ENCODE results near the gene HK3.

The HK3 gene

GRCh38 chr5:176865964-176866363 lies 33.2 kb downstream of the HK3 start:
- DNase-seq: no peak

GRCh38 chr5:176864755-176865154 lies 34.4 kb downstream of the HK3 start:
- DNase-seq: no peak

GRCh38 chr5:176863765-176864098 lies 35.4 kb downstream of the HK3 start:
- no peak for DNase-seq

- DNase-seq: no peak
These were observed 35.9 kb downstream of the HK3 start for GRCh38 chr5:176863041-176863764.

GRCh38 chr5:176862330-176862995 lies 36.7 kb downstream of the HK3 start:
- no peak for DNase-seq

- no peak for DNase-seq
These were observed 37.9 kb downstream of the HK3 start for GRCh38 chr5:176861276-176861675.

- no peak for DNase-seq
These were observed 38.8 kb downstream of the HK3 start for GRCh38 chr5:176860381-176860780.

- no peak for DNase-seq
These were observed 39.2 kb downstream of the HK3 start for GRCh38 chr5:176859916-176860315.

GRCh38 chr5:176857894-176858273 lies 41.3 kb downstream of the HK3 start:
- no peak for DNase-seq

- DNase-seq: no peak
These were observed 41.8 kb downstream of the HK3 start for GRCh38 chr5:176857216-176857893.

GRCh38 chr5:176856746-176857145 lies 42.4 kb downstream of the HK3 start:
- DNase-seq: no peak

- no peak for DNase-seq
These were observed 43.5 kb downstream of the HK3 start for GRCh38 chr5:176855598-176855997.

GRCh38 chr5:176854164-176854563 lies 45.0 kb downstream of the HK3 start:
- no peak for DNase-seq

GRCh38 chr5:176853151-176853778 lies 45.9 kb downstream of the HK3 start:
- DNase-seq: no peak

GRCh38 chr5:176851871-176852658 lies 47.1 kb downstream of the HK3 start:
- no peak for DNase-seq

- DNase-seq: no peak
These were observed 47.8 kb downstream of the HK3 start for GRCh38 chr5:176851380-176851779.

- DNase-seq: no peak
These were observed 48.5 kb downstream of the HK3 start for GRCh38 chr5:176850371-176851245.

GRCh38 chr5:176849611-176850227 lies 49.4 kb downstream of the HK3 start:
- DNase-seq: no peak

GRCh38 chr5:176848651-176849050 lies 50.5 kb downstream of the HK3 start:
- DNase-seq: no peak

- DNase-seq: no peak
These were observed 51.3 kb downstream of the HK3 start for GRCh38 chr5:176847726-176848290.

GRCh38 chr5:176847148-176847547 lies 52.0 kb downstream of the HK3 start:
- no peak for DNase-seq

All from stimulated activated CD4-positive, alpha-beta T cell treated with anti-CD3 and anti-CD28 coated beads, Interleukin-4, amount 100 ng/mL, for 1 hour (primary cell).